ENCODE results near the gene EHD3. TPM values are rescaled to one million over a fixed set of nuclear protein-coding genes. Genes with fewer than 3 reads are reported as not detected.
A peak's percentile ranks its signal among the peaks of the same experiment; 100 is the strongest.

EHD3 gene
- total RNA-seq, 1 experiment from 2014 or later = 8.1 TPM

GRCh38 chr2:31234683-31235503, 941 bp downstream of the EHD3 start:
- Histone ChIP-seq H3K36me3 (no peaks in the 10 kb centered on the region), H3K4me3 (peak overlapping the region; percentile 47), H3K27me3 (replicated peaks) (no peaks in the 10 kb centered on the region), H3K9me3 (replicated peaks) (no peaks in the 10 kb centered on the region), H3K27ac (no peak overlapping the region), H3K4me1 (replicated peaks) (peaks cover 27% of the 10 kb centered on the region)
- peak in 1 of 2 experiments; percentile 35 for DNase-seq (ENCODE audit: low read depth in 1 of 2, low spot score in 2 of 2)

- Histone ChIP-seq H3K4me1 (replicated peaks) (peaks cover 27% of the 10 kb centered on the region), H3K4me3 (no peak overlapping the region), H3K36me3 (no peaks in the 10 kb centered on the region), H3K27ac (no peak overlapping the region), H3K9me3 (replicated peaks) (no peaks in the 10 kb centered on the region), H3K27me3 (replicated peaks) (no peaks in the 10 kb centered on the region)
- peak; percentile 23 to 28 for DNase-seq (ENCODE audit: low read depth in 1 of 2, low spot score in 2 of 2)
Measured at GRCh38 chr2:31235504-31235902, 1.6 kb downstream of the EHD3 start.

GRCh38 chr2:31236433-31237205, 2.7 kb downstream of the EHD3 start:
- Histone ChIP-seq H3K27me3 (replicated peaks) (no peaks in the 10 kb centered on the region), H3K27ac (no peak overlapping the region), H3K4me3 (no peak overlapping the region), H3K9me3 (replicated peaks) (no peaks in the 10 kb centered on the region), H3K36me3 (no peaks in the 10 kb centered on the region), H3K4me1 (replicated peaks) (peaks cover 27% of the 10 kb centered on the region)
- DNase-seq (ENCODE audit: low read depth in 1 of 2, low spot score in 2 of 2) = peak in 1 of 2 experiments; percentile 18

GRCh38 chr2:31237348-31238017, 3.5 kb downstream of the EHD3 start:
- Histone ChIP-seq H3K36me3 (no peaks in the 10 kb centered on the region), H3K27ac (no peak overlapping the region), H3K27me3 (replicated peaks) (no peaks in the 10 kb centered on the region), H3K9me3 (replicated peaks) (no peaks in the 10 kb centered on the region), H3K4me3 (no peak overlapping the region), H3K4me1 (replicated peaks) (peaks cover 27% of the 10 kb centered on the region)
- DNase-seq (ENCODE audit: low read depth in 1 of 2, low spot score in 2 of 2) = peak in 1 of 2 experiments; percentile 14

- Histone ChIP-seq H3K9me3 (replicated peaks) (no peaks in the 10 kb centered on the region), H3K27ac (no peak overlapping the region), H3K4me3 (no peak overlapping the region), H3K27me3 (replicated peaks) (no peaks in the 10 kb centered on the region), H3K4me1 (replicated peaks) (peaks cover 22% of the 10 kb centered on the region), H3K36me3 (no peaks in the 10 kb centered on the region)
- no peak for DNase-seq (ENCODE audit: low read depth in 1 of 2, low spot score in 2 of 2)
Measured at GRCh38 chr2:31238126-31238905, 4.4 kb downstream of the EHD3 start.

- no peak overlapping the region for H3K4me3 ChIP-seq
- DNase-seq (ENCODE audit: low read depth in 1 of 2, low spot score in 2 of 2) = peak in 1 of 2 experiments; percentile 36
- H3K4me1 ChIP-seq (replicated peaks) = peaks cover 18% of the 10 kb centered on the region
- no peaks in the 10 kb centered on the region for H3K36me3 ChIP-seq
- H3K9me3 ChIP-seq (replicated peaks) = no peaks in the 10 kb centered on the region
- no peaks in the 10 kb centered on the region for H3K27me3 ChIP-seq (replicated peaks)
- no peak overlapping the region for H3K27ac ChIP-seq
Measured at GRCh38 chr2:31238906-31239592, 5.1 kb downstream of the EHD3 start.

- H3K36me3 ChIP-seq = no peaks in the 10 kb centered on the region
- no peak overlapping the region for H3K4me3 ChIP-seq
- H3K27ac ChIP-seq = no peak overlapping the region
- no peaks in the 10 kb centered on the region for H3K27me3 ChIP-seq (replicated peaks)
- DNase-seq (ENCODE audit: low read depth in 1 of 2, low spot score in 2 of 2) = peak in 1 of 2 experiments; percentile 37
- peaks cover 11% of the 10 kb centered on the region for H3K4me1 ChIP-seq (replicated peaks)
- no peaks in the 10 kb centered on the region for H3K9me3 ChIP-seq (replicated peaks)
Measured at GRCh38 chr2:31239593-31240177, 5.7 kb downstream of the EHD3 start.

GRCh38 chr2:31240381-31241365, 6.7 kb downstream of the EHD3 start:
- no peak overlapping the region for H3K4me3 ChIP-seq
- H3K36me3 ChIP-seq = 0 out of 2 replicates have a peak, but pooled peaks cover 5% of the 10 kb centered on the region
- DNase-seq (ENCODE audit: low read depth in 1 of 2, low spot score in 2 of 2) = peak in 1 of 2 experiments; percentile 20
- H3K4me1 ChIP-seq (replicated peaks) = peaks cover 1% of the 10 kb centered on the region
- no peaks in the 10 kb centered on the region for H3K27me3 ChIP-seq (replicated peaks)
- H3K27ac ChIP-seq = no peak overlapping the region
- H3K9me3 ChIP-seq (replicated peaks) = no peaks in the 10 kb centered on the region

- Histone ChIP-seq H3K9me3 (replicated peaks) (no peaks in the 10 kb centered on the region), H3K27ac (no peak overlapping the region), H3K4me1 (replicated peaks) (no peaks in the 10 kb centered on the region), H3K36me3 (0 out of 2 replicates have a peak, but pooled peaks cover 5% of the 10 kb centered on the region), H3K4me3 (no peak overlapping the region), H3K27me3 (replicated peaks) (no peaks in the 10 kb centered on the region)
- DNase-seq (ENCODE audit: low read depth in 1 of 2, low spot score in 2 of 2) = no peak
Measured at GRCh38 chr2:31241625-31242270, 7.8 kb downstream of the EHD3 start.

GRCh38 chr2:31243053-31243452, 9.1 kb downstream of the EHD3 start:
- Histone ChIP-seq H3K4me1 (replicated peaks) (peaks cover 4% of the 10 kb centered on the region; the same call in 1 of the 2 replicates), H3K4me3 (no peak overlapping the region), H3K27ac (no peak overlapping the region), H3K27me3 (replicated peaks) (no peaks in the 10 kb centered on the region), H3K36me3 (0 out of 2 replicates have a peak, but pooled peaks cover 5% of the 10 kb centered on the region), H3K9me3 (replicated peaks) (no peaks in the 10 kb centered on the region)
- no peak for DNase-seq (ENCODE audit: low read depth in 1 of 2, low spot score in 2 of 2)

GRCh38 chr2:31244101-31244500, 10.1 kb downstream of the EHD3 start:
- DNase-seq (ENCODE audit: low read depth in 1 of 2, low spot score in 2 of 2) = no peak
- Histone ChIP-seq H3K27me3 (replicated peaks) (no peaks in the 10 kb centered on the region), H3K36me3 (0 out of 2 replicates have a peak, but pooled peaks cover 5% of the 10 kb centered on the region), H3K9me3 (replicated peaks) (no peaks in the 10 kb centered on the region), H3K4me3 (no peak overlapping the region), H3K4me1 (replicated peaks) (peaks cover 4% of the 10 kb centered on the region; the same call in 1 of the 2 replicates), H3K27ac (no peak overlapping the region)

Data from SJSA1 (cell line).